Right ventricle myocardium superior (tissue), 1 donor: ENCODE data around the gene SLX4IP. TPM values are rescaled to one million over a fixed set of nuclear protein-coding genes. Genes with fewer than 3 reads are reported as not detected.

ENCODE experiments used
- ATAC-seq: fragments of 200-7000 bp; cut with Tn5 transposase; one replicate; pipeline ENCODE4 v1.9.1; 2020; ENCODE audit warnings: mild to moderate bottlenecking; ENCODE audit not compliant: poor library complexity
- DNase-seq: peaks from one replicate; pipeline ENCODE4 v3.0.0-alpha.2; 2020
- intact Hi-C: fragments of 100-400 bp; cut with DNase I; formaldehyde crosslinking; loops from one replicate; pipeline ENCODE4 v1.11.2; 2022
- microRNA-seq: library from miRNA; unstranded; fragments of <30 nt; microRNA quantifications from one replicate; pipeline ENCODE4 v1.2.0, GENCODE V29; 2020
- total RNA-seq: library from RNA; stranded (reverse); fragmentation: NEBNext Ultra II Directional; extraction: Animal tissue kit (Norgen Biotek cat#: 25700); gene quantifications from one replicate; pipeline ENCODE4 v1.2.1, GENCODE V29; 2021
- donor health status: DM: no; HTN: yes; CAD: no; lungs with severe emphysema.

The SLX4IP gene
- total RNA-seq, 1 donor from 2014 or later: 2.6 TPM

DNA sequence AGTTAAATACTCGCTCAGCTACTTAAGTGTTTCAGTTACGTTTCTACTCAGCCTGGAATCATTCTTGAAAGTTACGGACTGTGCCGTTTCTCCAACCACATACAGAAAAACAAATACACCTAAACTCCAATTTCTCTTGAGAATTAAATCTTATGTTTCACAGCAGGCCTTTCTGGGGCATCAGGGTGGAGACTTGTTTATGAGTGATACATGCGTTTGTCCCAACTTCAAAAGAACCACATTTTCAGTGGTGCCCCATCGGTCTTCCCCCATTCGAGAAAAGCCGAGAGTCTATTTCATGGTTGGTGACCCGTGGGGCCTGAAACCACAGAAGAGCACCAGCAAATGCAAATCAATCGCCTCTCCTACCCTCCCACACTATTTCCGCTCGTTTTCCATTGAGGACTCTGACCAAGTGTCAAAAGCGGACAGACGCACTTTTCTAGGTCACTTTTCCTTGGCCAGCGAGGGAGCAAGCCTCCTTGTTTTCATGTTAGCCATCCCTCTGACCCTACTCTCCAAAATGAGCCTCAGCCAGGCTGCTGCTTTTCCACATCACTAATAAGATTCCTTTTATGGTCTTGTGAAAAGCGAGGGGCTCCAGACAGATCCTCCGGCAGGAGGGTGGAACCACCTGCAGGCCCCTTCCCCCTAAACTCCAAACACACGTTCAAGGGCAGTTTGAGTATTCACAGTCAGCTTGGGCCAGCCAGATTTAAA, 235.6 kb downstream of the SLX4IP start:
- intact Hi-C loops: loop anchor here (5.0 to 10.0 kb wide), 4 partner anchors 134 to 872 kb away; no protein-coding TSS in a partner anchor
- ATAC-seq: no peak
- DNase-seq: no peak

- intact Hi-C loops: loop anchor here (5.0 to 10.0 kb wide), 4 partner anchors 133 to 871 kb away; no protein-coding TSS in a partner anchor
- DNase-seq (peak; percentile 82), ATAC-seq (peak; percentile 36)
Observed at GRCh38 chr20:10671221-10671918, 236.3 kb downstream of the SLX4IP start.

DNA sequence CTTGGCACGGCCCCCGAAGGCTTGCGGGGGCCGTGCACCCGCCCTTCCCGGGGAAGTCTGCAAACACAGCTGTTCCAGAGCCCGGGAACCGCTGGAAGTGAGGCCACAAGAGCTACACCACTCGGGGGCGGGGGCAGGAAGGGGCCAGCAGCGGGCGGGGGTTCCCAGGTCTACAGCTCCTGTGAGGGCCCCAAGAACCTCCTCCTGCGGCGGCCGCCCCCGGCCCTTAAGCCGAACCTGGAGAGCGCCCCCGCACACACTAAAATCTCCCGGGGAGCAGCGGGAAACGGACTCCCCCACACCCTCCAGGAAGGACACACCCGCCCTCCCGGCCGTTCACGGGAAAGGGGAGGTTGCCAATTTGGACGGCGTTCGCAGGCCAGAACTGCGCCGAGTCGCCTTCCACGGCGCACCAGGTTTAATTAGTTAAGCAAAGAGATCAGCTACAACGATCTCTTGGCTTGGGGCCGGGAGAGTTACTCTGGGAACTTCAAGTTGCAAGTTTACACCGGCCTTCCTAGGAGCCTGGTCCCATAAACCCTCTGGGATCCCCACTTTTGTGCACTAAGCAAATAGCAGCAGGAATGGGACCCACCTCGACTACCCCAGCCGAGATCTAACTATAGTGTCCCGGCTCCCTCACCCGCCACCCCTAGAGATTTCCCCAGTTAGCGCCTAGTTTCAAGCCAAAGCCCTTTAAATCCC, 237.0 kb downstream of the SLX4IP start:
- ATAC-seq (peak; percentile 40), DNase-seq (peak; percentile 85)
- intact Hi-C loops: loop anchor here (5.0 to 10.0 kb wide), 4 partner anchors 133 to 870 kb away; no protein-coding TSS in a partner anchor

- ATAC-seq (no peak), DNase-seq (peak; percentile 75)
- intact Hi-C loops: loop anchor here (5.0 to 10.0 kb wide), 4 partner anchors 132 to 870 kb away; no protein-coding TSS in a partner anchor
Observed at GRCh38 chr20:10672624-10673127, 237.6 kb downstream of the SLX4IP start.

GRCh38 chr20:10673176-10673841, 238.2 kb downstream of the SLX4IP start:
- intact Hi-C loops: loop anchor here (5.0 to 10.0 kb wide), 4 partner anchors 131 to 869 kb away; no protein-coding TSS in a partner anchor
- ATAC-seq (peak; percentile 26), DNase-seq (peak; percentile 58)

- ATAC-seq (peak; percentile 88), DNase-seq (peak; percentile 98)
- intact Hi-C loops: loop anchor here (5.0 to 10.0 kb wide), 4 partner anchors 131 to 868 kb away; no protein-coding TSS in a partner anchor
Observed at GRCh38 chr20:10673842-10674683, 239.0 kb downstream of the SLX4IP start, which contains the start of gene JAG1. Gene JAG1, minus strand, starts transcription at chr20:10673999. Its CDS starts 469 bp downstream, at chr20:10673530.

GRCh38 chr20:10674684-10675449, 239.8 kb downstream of the SLX4IP start:
- intact Hi-C loops: loop anchor here (5.0 to 10.0 kb wide), 4 partner anchors 130 to 867 kb away; no protein-coding TSS in a partner anchor

GRCh38 chr20:10675450-10675848, 240.3 kb downstream of the SLX4IP start:
- ATAC-seq: no peak
- DNase-seq: no peak
- intact Hi-C loops: loop anchor here (10.0 kb wide), 2 partner anchors 129 to 599 kb away; no protein-coding TSS in a partner anchor

More at GRCh38 chr20:10674684-10675449, 239.8 kb downstream of the SLX4IP start:
- DNase-seq (peak; percentile 89), ATAC-seq (peak; percentile 65)

DNA sequence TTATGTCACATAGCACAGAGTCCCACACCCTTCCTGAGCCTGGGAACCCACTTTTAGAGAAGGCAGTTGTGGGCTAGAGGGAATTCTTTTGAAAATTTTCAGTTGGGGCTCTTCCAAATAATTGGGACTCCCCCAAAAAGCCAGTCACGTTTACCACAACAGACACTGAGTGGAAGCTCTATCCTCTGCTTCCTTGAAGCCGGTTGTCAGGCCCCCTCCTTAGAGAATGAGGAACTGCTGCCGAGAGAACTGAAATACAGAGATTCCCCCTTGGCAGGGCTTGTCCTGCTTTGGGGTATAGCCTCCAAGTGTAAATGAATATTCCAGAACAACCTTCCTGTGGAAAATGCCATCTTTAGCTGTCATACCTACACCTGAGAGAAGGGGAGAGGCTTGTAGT, 241.4 kb downstream of the SLX4IP start:
- no peak for DNase-seq
- intact Hi-C loops: loop anchor here (10.0 kb wide), 2 partner anchors 128 to 598 kb away; no protein-coding TSS in a partner anchor
- ATAC-seq: no peak

Small RNA genes lying within 50 kb of the gene (microRNA-seq; reads per million reads assigned to microRNA genes)
- gene MIR6870: not detected

Other genes with a start within 250 kb of the SLX4IP start
- not detected for gene SNAP25, start 216.5 kb upstream of the SLX4IP start, total RNA-seq
- 27.2 TPM for gene MKKS, start 1.1 kb upstream of the SLX4IP start, total RNA-seq
- gene JAG1, start 238.7 kb downstream of the SLX4IP start, total RNA-seq: 22.1 TPM